Measurements from ENCODE around the gene FADS6. TPM values are rescaled to one million over a fixed set of nuclear protein-coding genes. Genes with fewer than 3 reads are reported as not detected.

Gene FADS6
- total RNA-seq, 1 donor from 2014 or later: not detected

- no peaks in the 10 kb centered on the region for H3K9me3 Mint-ChIP-seq
- peak overlapping the region; percentile 88 for H3K4me3 Mint-ChIP-seq
- intact Hi-C loops (cut with micrococcal nuclease): loop anchor here (1.0 kb wide), 1 partner anchor 21 kb away; no protein-coding TSS in a partner anchor
- H3K27me3 Mint-ChIP-seq: peaks cover 45% of the 10 kb centered on the region
- peaks cover 9% of the 10 kb centered on the region for H3K4me1 Mint-ChIP-seq
- no peaks in the 10 kb centered on the region for H3K36me3 Mint-ChIP-seq (ENCODE audit: low read depth)
- H3K27ac Mint-ChIP-seq: peak overlapping the region; percentile 34
- peak; percentile 93 for DNase-seq
These were observed 41.0 kb downstream of the FADS6 start for GRCh38 chr17:74852237-74853047.

- no peak overlapping the region for H3K4me3 Mint-ChIP-seq
- no peaks in the 10 kb centered on the region for H3K9me3 Mint-ChIP-seq
- peaks cover 9% of the 10 kb centered on the region for H3K4me1 Mint-ChIP-seq
- no peak overlapping the region for H3K27ac Mint-ChIP-seq
- H3K36me3 Mint-ChIP-seq (ENCODE audit: low read depth): no peaks in the 10 kb centered on the region
- no peak for DNase-seq
- intact Hi-C loops (cut with micrococcal nuclease): loop anchor here (1.0 kb wide), 1 partner anchor 22 kb away; no protein-coding TSS in a partner anchor
- peaks cover 38% of the 10 kb centered on the region for H3K27me3 Mint-ChIP-seq
These were observed 41.7 kb downstream of the FADS6 start for GRCh38 chr17:74851612-74852236.

- Mint-ChIP-seq H3K4me1 (peaks cover 9% of the 10 kb centered on the region), H3K4me3 (peak overlapping the region; percentile 3), H3K27me3 (peaks cover 30% of the 10 kb centered on the region), H3K36me3 (ENCODE audit: low read depth) (no peaks in the 10 kb centered on the region), H3K27ac (no peak overlapping the region), H3K9me3 (no peaks in the 10 kb centered on the region)
- intact Hi-C loops (cut with micrococcal nuclease): no loop called here
- DNase-seq: no peak
These were observed 42.5 kb downstream of the FADS6 start for GRCh38 chr17:74850914-74851313.

- H3K27me3 Mint-ChIP-seq: peaks cover 24% of the 10 kb centered on the region
- no peaks in the 10 kb centered on the region for H3K36me3 Mint-ChIP-seq (ENCODE audit: low read depth)
- intact Hi-C loops (cut with micrococcal nuclease): no loop called here
- no peak overlapping the region for H3K27ac Mint-ChIP-seq
- H3K4me1 Mint-ChIP-seq: peaks cover 9% of the 10 kb centered on the region
- no peaks in the 10 kb centered on the region for H3K9me3 Mint-ChIP-seq
- no peak overlapping the region for H3K4me3 Mint-ChIP-seq
- no peak for DNase-seq
These were observed 43.1 kb downstream of the FADS6 start for GRCh38 chr17:74850310-74850709.

GRCh38 chr17:74848656-74849399 lies 44.6 kb downstream of the FADS6 start:
- Mint-ChIP-seq H3K27ac (no peak overlapping the region), H3K27me3 (peaks cover 23% of the 10 kb centered on the region), H3K4me1 (peaks cover 7% of the 10 kb centered on the region), H3K4me3 (no peak overlapping the region), H3K36me3 (ENCODE audit: low read depth) (no peaks in the 10 kb centered on the region), H3K9me3 (no peaks in the 10 kb centered on the region)
- intact Hi-C loops (cut with micrococcal nuclease): no loop called here
- DNase-seq: no peak

GRCh38 chr17:74846621-74847020 lies 46.8 kb downstream of the FADS6 start:
- no peak for DNase-seq
- no peaks in the 10 kb centered on the region for H3K9me3 Mint-ChIP-seq
- H3K27me3 Mint-ChIP-seq: peaks cover 20% of the 10 kb centered on the region
- intact Hi-C loops (cut with micrococcal nuclease): no loop called here
- H3K4me1 Mint-ChIP-seq: no peaks in the 10 kb centered on the region
- no peak overlapping the region for H3K27ac Mint-ChIP-seq
- H3K36me3 Mint-ChIP-seq (ENCODE audit: low read depth): no peaks in the 10 kb centered on the region
- no peak overlapping the region for H3K4me3 Mint-ChIP-seq

- H3K4me1 Mint-ChIP-seq: peaks cover 4% of the 10 kb centered on the region
- DNase-seq: no peak
These were observed 50.1 kb downstream of the FADS6 start for GRCh38 chr17:74843352-74843627.

GRCh38 chr17:74842599-74843351 lies 50.7 kb downstream of the FADS6 start:
- H3K4me3 Mint-ChIP-seq: no peak overlapping the region
- H3K4me1 Mint-ChIP-seq: peaks cover 4% of the 10 kb centered on the region
- H3K36me3 Mint-ChIP-seq (ENCODE audit: low read depth): no peaks in the 10 kb centered on the region
- H3K27me3 Mint-ChIP-seq: peaks cover 21% of the 10 kb centered on the region
- H3K27ac Mint-ChIP-seq: no peak overlapping the region
- H3K9me3 Mint-ChIP-seq: no peaks in the 10 kb centered on the region
- DNase-seq: peak; percentile 72
- intact Hi-C loops (cut with micrococcal nuclease): no loop called here

More at GRCh38 chr17:74843352-74843627, 50.1 kb downstream of the FADS6 start:
- no peak overlapping the region for H3K4me3 Mint-ChIP-seq
- no peaks in the 10 kb centered on the region for H3K36me3 Mint-ChIP-seq (ENCODE audit: low read depth)
- no peak overlapping the region for H3K27ac Mint-ChIP-seq
- H3K27me3 Mint-ChIP-seq: peaks cover 21% of the 10 kb centered on the region
- intact Hi-C loops (cut with micrococcal nuclease): no loop called here
- no peaks in the 10 kb centered on the region for H3K9me3 Mint-ChIP-seq

- H3K27me3 Mint-ChIP-seq: peaks cover 21% of the 10 kb centered on the region
- no peak overlapping the region for H3K4me3 Mint-ChIP-seq
- DNase-seq: no peak
- H3K4me1 Mint-ChIP-seq: peaks cover 4% of the 10 kb centered on the region
- no peak overlapping the region for H3K27ac Mint-ChIP-seq
- intact Hi-C loops (cut with micrococcal nuclease): no loop called here
- H3K9me3 Mint-ChIP-seq: no peaks in the 10 kb centered on the region
- H3K36me3 Mint-ChIP-seq (ENCODE audit: low read depth): no peaks in the 10 kb centered on the region
These were observed 51.3 kb downstream of the FADS6 start for GRCh38 chr17:74842146-74842598.

GRCh38 chr17:74840989-74841666 lies 52.3 kb downstream of the FADS6 start:
- Mint-ChIP-seq H3K27me3 (peaks cover 21% of the 10 kb centered on the region), H3K9me3 (no peaks in the 10 kb centered on the region)

GRCh38 chr17:74839990-74840852 lies 53.2 kb downstream of the FADS6 start:
- H3K27ac Mint-ChIP-seq: peak overlapping the region; percentile 37
- H3K27me3 Mint-ChIP-seq: peaks cover 21% of the 10 kb centered on the region
- no peak for DNase-seq
- H3K9me3 Mint-ChIP-seq: no peaks in the 10 kb centered on the region
- no peak overlapping the region for H3K4me3 Mint-ChIP-seq
- peaks cover 4% of the 10 kb centered on the region for H3K4me1 Mint-ChIP-seq
- intact Hi-C loops (cut with micrococcal nuclease): no loop called here
- peaks cover 7% of the 10 kb centered on the region for H3K36me3 Mint-ChIP-seq (ENCODE audit: low read depth)

More at GRCh38 chr17:74840989-74841666, 52.3 kb downstream of the FADS6 start:
- DNase-seq: no peak
- Mint-ChIP-seq H3K36me3 (ENCODE audit: low read depth) (peaks cover 3% of the 10 kb centered on the region), H3K4me3 (no peak overlapping the region), H3K4me1 (peaks cover 4% of the 10 kb centered on the region), H3K27ac (no peak overlapping the region)
- intact Hi-C loops (cut with micrococcal nuclease): no loop called here

- Mint-ChIP-seq H3K27me3 (peaks cover 11% of the 10 kb centered on the region), H3K4me3 (no peak overlapping the region), H3K9me3 (no peaks in the 10 kb centered on the region)
These were observed 55.2 kb downstream of the FADS6 start for GRCh38 chr17:74838274-74838673.

More at GRCh38 chr17:74838274-74838673, 55.2 kb downstream of the FADS6 start:
- no peak overlapping the region for H3K27ac Mint-ChIP-seq
- intact Hi-C loops (cut with micrococcal nuclease): no loop called here
- DNase-seq: no peak
- H3K4me1 Mint-ChIP-seq: peaks cover 4% of the 10 kb centered on the region
- peaks cover 7% of the 10 kb centered on the region for H3K36me3 Mint-ChIP-seq (ENCODE audit: low read depth)
